ENCODE measurements around the gene NAIP. TPM values are rescaled to one million over a fixed set of nuclear protein-coding genes. Genes with fewer than 3 reads are reported as not detected.
"Not testable (repeated sequence)": the region's sequence is repeated elsewhere in the genome, so short reads cannot be mapped to it uniquely, and the experiment has no call there.

The NAIP gene, protein sequence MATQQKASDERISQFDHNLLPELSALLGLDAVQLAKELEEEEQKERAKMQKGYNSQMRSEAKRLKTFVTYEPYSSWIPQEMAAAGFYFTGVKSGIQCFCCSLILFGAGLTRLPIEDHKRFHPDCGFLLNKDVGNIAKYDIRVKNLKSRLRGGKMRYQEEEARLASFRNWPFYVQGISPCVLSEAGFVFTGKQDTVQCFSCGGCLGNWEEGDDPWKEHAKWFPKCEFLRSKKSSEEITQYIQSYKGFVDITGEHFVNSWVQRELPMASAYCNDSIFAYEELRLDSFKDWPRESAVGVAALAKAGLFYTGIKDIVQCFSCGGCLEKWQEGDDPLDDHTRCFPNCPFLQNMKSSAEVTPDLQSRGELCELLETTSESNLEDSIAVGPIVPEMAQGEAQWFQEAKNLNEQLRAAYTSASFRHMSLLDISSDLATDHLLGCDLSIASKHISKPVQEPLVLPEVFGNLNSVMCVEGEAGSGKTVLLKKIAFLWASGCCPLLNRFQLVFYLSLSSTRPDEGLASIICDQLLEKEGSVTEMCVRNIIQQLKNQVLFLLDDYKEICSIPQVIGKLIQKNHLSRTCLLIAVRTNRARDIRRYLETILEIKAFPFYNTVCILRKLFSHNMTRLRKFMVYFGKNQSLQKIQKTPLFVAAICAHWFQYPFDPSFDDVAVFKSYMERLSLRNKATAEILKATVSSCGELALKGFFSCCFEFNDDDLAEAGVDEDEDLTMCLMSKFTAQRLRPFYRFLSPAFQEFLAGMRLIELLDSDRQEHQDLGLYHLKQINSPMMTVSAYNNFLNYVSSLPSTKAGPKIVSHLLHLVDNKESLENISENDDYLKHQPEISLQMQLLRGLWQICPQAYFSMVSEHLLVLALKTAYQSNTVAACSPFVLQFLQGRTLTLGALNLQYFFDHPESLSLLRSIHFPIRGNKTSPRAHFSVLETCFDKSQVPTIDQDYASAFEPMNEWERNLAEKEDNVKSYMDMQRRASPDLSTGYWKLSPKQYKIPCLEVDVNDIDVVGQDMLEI (N-terminal part only)
- 10 to 100 TPM; 24.3 to 41.6 (median 33.7) TPM for total RNA-seq

DNA sequence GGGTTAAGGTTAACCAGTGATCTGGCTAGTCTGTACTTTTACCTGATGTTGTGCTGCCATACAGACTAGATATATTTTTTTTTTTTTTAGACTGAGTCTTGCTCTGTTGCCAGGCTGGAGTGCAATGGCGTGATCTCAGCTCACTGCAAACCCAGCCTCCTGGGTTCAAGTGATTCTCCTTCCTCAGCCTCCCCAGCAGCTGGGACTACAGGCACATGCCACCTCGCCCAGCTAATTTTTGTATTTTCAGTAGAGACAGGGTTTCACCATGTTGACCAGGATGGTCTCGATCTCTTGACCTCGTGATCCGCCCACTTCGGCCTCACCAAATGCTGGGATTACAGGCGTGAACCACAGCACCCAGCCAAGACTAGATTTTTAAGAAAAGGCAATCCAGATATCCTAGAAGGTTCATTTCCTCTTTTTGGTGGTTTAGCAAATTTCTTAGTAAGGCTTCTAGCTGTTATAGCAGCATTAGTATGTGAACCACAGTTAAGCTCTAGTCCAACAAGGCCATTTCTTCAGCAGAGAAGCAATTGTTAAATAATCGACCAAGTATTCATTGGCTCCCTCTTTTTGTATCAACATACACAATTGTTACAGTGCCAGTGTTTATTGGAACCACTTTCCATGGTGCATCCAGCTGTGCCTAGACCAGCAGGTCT, at the start of gene NAIP:
NAIP (minus strand) TSS at position 51 of the 665 bp plus-strand sequence. CDS start 12,424 bp downstream, outside the sequence.
- TF ChIP-seq, protein P1, sequence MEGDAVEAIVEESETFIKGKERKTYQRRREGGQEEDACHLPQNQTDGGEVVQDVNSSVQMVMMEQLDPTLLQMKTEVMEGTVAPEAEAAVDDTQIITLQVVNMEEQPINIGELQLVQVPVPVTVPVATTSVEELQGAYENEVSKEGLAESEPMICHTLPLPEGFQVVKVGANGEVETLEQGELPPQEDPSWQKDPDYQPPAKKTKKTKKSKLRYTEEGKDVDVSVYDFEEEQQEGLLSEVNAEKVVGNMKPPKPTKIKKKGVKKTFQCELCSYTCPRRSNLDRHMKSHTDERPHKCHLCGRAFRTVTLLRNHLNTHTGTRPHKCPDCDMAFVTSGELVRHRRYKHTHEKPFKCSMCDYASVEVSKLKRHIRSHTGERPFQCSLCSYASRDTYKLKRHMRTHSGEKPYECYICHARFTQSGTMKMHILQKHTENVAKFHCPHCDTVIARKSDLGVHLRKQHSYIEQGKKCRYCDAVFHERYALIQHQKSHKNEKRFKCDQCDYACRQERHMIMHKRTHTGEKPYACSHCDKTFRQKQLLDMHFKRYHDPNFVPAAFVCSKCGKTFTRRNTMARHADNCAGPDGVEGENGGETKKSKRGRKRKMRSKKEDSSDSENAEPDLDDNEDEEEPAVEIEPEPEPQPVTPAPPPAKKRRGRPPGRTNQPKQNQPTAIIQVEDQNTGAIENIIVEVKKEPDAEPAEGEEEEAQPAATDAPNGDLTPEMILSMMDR (IDR thresholded peaks at IDR 0.05; ENCODE audit: low read depth) = not testable (repeated sequence)

DNA sequence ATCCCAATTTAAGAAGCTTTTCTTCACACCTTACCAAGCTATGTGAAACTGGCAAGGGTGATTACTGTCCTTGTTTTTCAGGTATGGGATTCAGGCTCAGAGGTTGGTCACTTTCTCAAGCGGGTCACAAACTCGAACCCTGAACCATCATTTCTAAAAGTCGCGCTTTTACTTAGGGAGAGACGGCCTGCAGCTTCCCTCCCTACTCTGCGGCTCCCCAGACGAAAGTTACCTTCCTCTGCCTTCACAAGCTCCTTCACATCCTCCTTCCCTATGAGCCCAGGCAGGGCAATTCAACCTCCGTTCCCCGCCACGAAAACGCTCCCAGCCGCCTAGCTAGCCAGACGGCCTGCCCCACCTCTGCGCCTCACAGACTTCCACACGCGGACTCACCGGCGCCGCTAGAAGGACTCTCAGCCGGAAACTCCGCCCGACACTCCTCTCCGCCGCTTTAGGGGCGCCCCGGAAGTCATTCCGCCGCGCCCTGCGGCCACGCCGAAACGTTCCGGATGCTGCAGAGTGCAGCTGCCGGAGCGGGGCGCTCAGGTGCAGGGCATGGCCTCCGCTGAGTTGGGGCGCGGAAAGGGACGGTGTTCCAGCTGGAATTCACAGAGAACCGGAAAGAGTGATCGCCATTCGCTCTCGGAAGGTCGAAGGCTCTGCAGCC, 42.3 kb upstream of the NAIP start, which contains the start of gene GTF2H2:
GTF2H2 (minus strand) TSS at position 415 of the 667 bp plus-strand sequence. CDS start 4,913 bp downstream, outside the sequence.
- TF ChIP-seq, protein P1 (IDR thresholded peaks at IDR 0.05; ENCODE audit: low read depth) = not testable (repeated sequence)

DNA sequence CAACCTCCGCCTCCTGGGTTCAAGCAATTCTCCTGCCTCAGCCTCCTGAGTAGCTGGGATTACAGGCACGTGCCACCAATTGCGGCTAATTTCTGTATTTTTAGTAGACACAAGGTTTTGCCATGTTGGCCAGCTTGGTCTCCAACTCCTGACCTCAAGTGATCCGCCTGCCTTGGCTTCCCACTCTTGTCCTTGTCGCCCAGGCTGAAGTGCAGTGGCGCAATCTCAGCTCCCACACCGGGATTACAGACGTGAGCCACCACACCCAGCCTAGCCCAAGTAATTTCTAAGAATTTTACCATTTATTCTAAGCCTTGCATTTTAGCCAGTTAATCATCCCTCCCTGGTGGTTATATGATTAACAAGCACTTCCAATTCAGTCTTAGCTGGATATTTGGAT, 11.0 kb downstream of the NAIP start:
- TF ChIP-seq, protein P1 (IDR thresholded peaks at IDR 0.05; ENCODE audit: low read depth) = no peak

DNA sequence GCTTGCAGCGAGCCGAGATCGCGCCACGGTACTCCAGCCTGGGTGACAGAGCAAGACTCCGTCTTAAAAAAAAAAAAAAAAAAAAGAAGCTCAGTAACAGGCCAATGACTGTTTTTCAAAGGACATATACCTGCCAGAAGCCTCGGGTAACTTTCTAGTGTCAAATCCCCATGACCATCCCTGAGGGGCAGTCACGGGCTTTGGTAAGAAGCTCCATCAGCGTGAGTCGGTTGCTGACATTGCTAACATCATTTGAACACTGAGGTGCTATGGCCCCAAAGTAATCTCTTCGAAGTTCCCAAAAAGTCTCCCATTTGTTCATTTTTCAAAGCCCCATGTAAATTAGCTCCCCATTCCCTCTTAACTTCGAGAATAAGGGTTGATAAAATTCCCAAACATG, 11.6 kb downstream of the NAIP start:
- TF ChIP-seq, protein P1 (IDR thresholded peaks at IDR 0.05; ENCODE audit: low read depth) = no peak

DNA sequence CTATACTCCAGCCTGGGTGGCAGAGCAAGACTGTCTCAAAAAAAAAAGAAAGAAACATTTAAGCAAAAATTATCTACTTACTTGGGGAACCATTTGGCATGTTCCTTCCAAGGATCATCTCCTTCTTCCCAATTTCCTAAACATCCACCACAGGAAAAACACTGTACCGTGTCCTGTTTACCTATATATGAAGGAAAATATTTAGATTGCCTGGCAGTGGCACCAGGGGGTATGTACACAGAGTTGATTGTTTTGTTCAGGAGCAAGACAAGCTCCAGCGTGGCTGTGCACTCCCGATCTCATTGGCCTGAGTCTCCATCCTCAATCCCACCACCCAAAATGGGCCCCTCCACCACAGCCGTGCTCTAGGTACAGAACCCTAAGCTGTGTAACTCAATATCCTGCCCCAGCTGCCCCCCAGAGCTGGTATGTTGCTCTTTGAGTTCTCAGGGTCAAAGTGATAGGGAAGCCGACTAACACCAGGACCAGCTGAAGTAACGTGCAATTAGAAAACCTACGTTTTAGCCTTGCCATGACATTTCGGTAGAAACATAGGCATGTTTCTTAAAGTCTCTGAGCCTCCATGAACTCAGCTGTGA, 13.8 kb downstream of the NAIP start:
- TF ChIP-seq, protein P1 (IDR thresholded peaks at IDR 0.05; ENCODE audit: low read depth) = no peak

Other genes starting within 250 kb of the NAIP start
- 10 to 100 TPM in 2 of 4 donors, 1 to 10 TPM in 2; 3.2 to 13.6 (median 8.0) TPM for gene SERF1A, start 124.7 kb downstream of the NAIP start, total RNA-seq
- 10 to 100 TPM; 18.7 to 41.7 (median 33.8) TPM for gene SMN1, start 100.3 kb downstream of the NAIP start, total RNA-seq
- gene GTF2H2, start 42.3 kb upstream of the NAIP start, total RNA-seq = 10 to 100 TPM; 16.3 to 28.7 (median 22.5) TPM